ENCODE results near the gene POPDC2.

POPDC2 gene

GRCh38 chr3:119659606-119660291 is 640 bp downstream of the POPDC2 start:
- no peak for DNase-seq (ENCODE audit: low read depth)
- TF ChIP-seq CTCF (conservative IDR thresholded peaks at IDR 0.05; ENCODE audit: low read depth, low read length) = no peak
- H3K4me3 ChIP-seq (ENCODE audit: low read depth, low read length) = no peak overlapping the region

- no peak for TF ChIP-seq CTCF (conservative IDR thresholded peaks at IDR 0.05; ENCODE audit: low read depth, low read length)
- H3K4me3 ChIP-seq (ENCODE audit: low read depth, low read length) = no peak overlapping the region
- no peak for DNase-seq (ENCODE audit: low read depth)
Measured at GRCh38 chr3:119658994-119659393, 1.4 kb downstream of the POPDC2 start.

GRCh38 chr3:119657887-119658702 is 2.3 kb downstream of the POPDC2 start:
- no peak for TF ChIP-seq CTCF (conservative IDR thresholded peaks at IDR 0.05; ENCODE audit: low read depth, low read length)
- H3K4me3 ChIP-seq (ENCODE audit: low read depth, low read length) = no peak overlapping the region
- no peak for DNase-seq (ENCODE audit: low read depth)

- H3K4me3 ChIP-seq (ENCODE audit: low read depth, low read length) = no peak overlapping the region
- DNase-seq (ENCODE audit: low read depth) = no peak
- TF ChIP-seq CTCF (conservative IDR thresholded peaks at IDR 0.05; ENCODE audit: low read depth, low read length) = no peak
Measured at GRCh38 chr3:119653876-119654275, 6.5 kb downstream of the POPDC2 start.

- no peak for TF ChIP-seq CTCF (conservative IDR thresholded peaks at IDR 0.05; ENCODE audit: low read depth, low read length)
Measured at GRCh38 chr3:119652306-119653033, 7.9 kb downstream of the POPDC2 start.

GRCh38 chr3:119649761-119650160 is 10.6 kb downstream of the POPDC2 start:
- H3K4me3 ChIP-seq (ENCODE audit: low read depth, low read length) = no peak overlapping the region
- TF ChIP-seq CTCF (conservative IDR thresholded peaks at IDR 0.05; ENCODE audit: low read depth, low read length) = no peak
- peak; percentile 44 for DNase-seq (ENCODE audit: low read depth)

More at GRCh38 chr3:119652306-119653033, 7.9 kb downstream of the POPDC2 start:
- no peak for DNase-seq (ENCODE audit: low read depth)
- H3K4me3 ChIP-seq (ENCODE audit: low read depth, low read length) = no peak overlapping the region

All from choroid plexus epithelial cell (primary cell).